NCI-H2029 (cell line): ENCODE measurements around the gene S100B.
A peak's percentile ranks its signal among the peaks of the same experiment; 100 is the strongest.

ENCODE experiments used
- DNase-seq: peaks from one replicate; lab custom pipeline; 2025; lab: John Stamatoyannopoulos, UW

The S100B gene

GRCh38 chr21:46560568-46561444 lies 44.1 kb downstream of the S100B start:
- DNase-seq: no peak

- no peak for DNase-seq
These were observed 45.4 kb downstream of the S100B start for GRCh38 chr21:46559291-46559983.

- DNase-seq: no peak
These were observed 46.9 kb downstream of the S100B start for GRCh38 chr21:46557919-46558392.

- DNase-seq: no peak
These were observed 47.4 kb downstream of the S100B start for GRCh38 chr21:46557469-46557868.

GRCh38 chr21:46556802-46557201 lies 48.1 kb downstream of the S100B start:
- DNase-seq: no peak

- no peak for DNase-seq
These were observed 49.2 kb downstream of the S100B start for GRCh38 chr21:46555678-46556077.

- DNase-seq: no peak
These were observed 49.7 kb downstream of the S100B start for GRCh38 chr21:46555225-46555617.

GRCh38 chr21:46554431-46555224 lies 50.3 kb downstream of the S100B start:
- DNase-seq: peak; percentile 9

- DNase-seq: no peak
These were observed 50.9 kb downstream of the S100B start for GRCh38 chr21:46553993-46554392.

GRCh38 chr21:46552865-46553379 lies 52.0 kb downstream of the S100B start:
- DNase-seq: no peak

GRCh38 chr21:46552274-46552673 lies 52.6 kb downstream of the S100B start:
- no peak for DNase-seq

- DNase-seq: no peak
These were observed 53.1 kb downstream of the S100B start for GRCh38 chr21:46551636-46552241.

- DNase-seq: no peak
These were observed 54.6 kb downstream of the S100B start for GRCh38 chr21:46550116-46550941.

GRCh38 chr21:46549650-46550049 lies 55.2 kb downstream of the S100B start:
- DNase-seq: no peak
